Loucy (cell line): ENCODE results near the gene NAIF1.

Experiments used
- H2AFZ ChIP-seq: fragments of 200-600 bp; sonication (generic); 2 replicates; pipeline ENCODE4 v1.6.0; 2016; ENCODE audit warnings: antibody characterized with exemption, mild to moderate bottlenecking, low read length, moderate library complexity
- H3F3A ChIP-seq: fragments of 200-600 bp; 2 replicates; pipeline ENCODE4 v1.6.0; 2016; ENCODE audit warnings: antibody characterized with exemption, low read depth, mild to moderate bottlenecking
- H3K27me3 ChIP-seq: fragments of 200-600 bp; sonication (generic); 2 replicates; pipeline ENCODE4 v1.6.1; 2014; ENCODE audit warnings: low read length, mild to moderate bottlenecking; ENCODE audit not compliant: insufficient read depth, poor library complexity, severe bottlenecking
- H3K36me3 ChIP-seq: fragments of 200-600 bp; sonication (generic); 2 replicates; pipeline ENCODE4 v1.6.1; 2016; ENCODE audit warnings: low read length; ENCODE audit not compliant: insufficient read depth
- H3K4me1 ChIP-seq: fragments of 200-600 bp; sonication (generic); 2 replicates; pipeline ENCODE4 v1.5.1; 2014; ENCODE audit warnings: low read length, mild to moderate bottlenecking; ENCODE audit not compliant: insufficient read depth, poor library complexity, severe bottlenecking
- H3K4me2 ChIP-seq: fragments of 200-600 bp; sonication (generic); 2 replicates; pipeline ENCODE4 v1.6.0; 2014; ENCODE audit warnings: antibody characterized with exemption, low read length, low read depth, mild to moderate bottlenecking; ENCODE audit not compliant: poor library complexity, severe bottlenecking
- H3K4me3 ChIP-seq: fragments of 200-600 bp; sonication (generic); 2 replicates; pipeline ENCODE4 v1.5.1; 2014; ENCODE audit warnings: low read length, mild to moderate bottlenecking, mixed read lengths; ENCODE audit not compliant: poor library complexity, severe bottlenecking
- H3K79me2 ChIP-seq: fragments of 200-600 bp; sonication (generic); 2 replicates; pipeline ENCODE4 v1.6.1; 2014; ENCODE audit warnings: low read length; ENCODE audit not compliant: insufficient read depth
- H3K9ac ChIP-seq: fragments of 200-600 bp; sonication (generic); 2 replicates; pipeline ENCODE4 v1.6.0; 2014; ENCODE audit warnings: mild to moderate bottlenecking, low read depth, low read length, moderate library complexity; ENCODE audit not compliant: poor library complexity, severe bottlenecking
- H3K9me2 ChIP-seq: fragments of 200-600 bp; sonication (generic); replicated peaks from 2 replicates; pipeline ENCODE4 v1.6.1; 2016; ENCODE audit warnings: low read depth, low read length, mixed read lengths
- H3K9me3 ChIP-seq: fragments of 200-600 bp; sonication (generic); 2 replicates; pipeline ENCODE4 v1.6.1; 2014; ENCODE audit warnings: mild to moderate bottlenecking, antibody characterized with exemption, low read length, low read depth; ENCODE audit not compliant: insufficient read depth
- H4K20me1 ChIP-seq: fragments of 200-600 bp; sonication (generic); 2 replicates; pipeline ENCODE4 v1.6.0; 2014; ENCODE audit warnings: antibody characterized with exemption, low read length, mild to moderate bottlenecking; ENCODE audit not compliant: insufficient read depth, poor library complexity, severe bottlenecking
- CTCF ChIP-seq: fragments of 200-600 bp; sonication (generic); conservative IDR thresholded peaks from 2 replicates; pipeline ENCODE4 v1.5.1; 2014; ENCODE audit warnings: mild to moderate bottlenecking, antibody characterized with exemption, low read length
- EZH2phosphoT487 ChIP-seq: fragments of 200-600 bp; IDR thresholded peaks from 2 replicates; pipeline ENCODE4 v1.6.1; 2018; ENCODE audit warnings: antibody characterized with exemption, mild to moderate bottlenecking, moderate library complexity, borderline replicate concordance

The NAIF1 gene

GRCh38 chr9:128109050-128109709 lies 42.1 kb upstream of the NAIF1 start:
- no peaks in the 10 kb centered on the region for H4K20me1 ChIP-seq
- no peaks in the 10 kb centered on the region for H3K4me1 ChIP-seq
- H3K9ac ChIP-seq, result no peak overlapping the region
- no peaks in the 10 kb centered on the region for H3K9me3 ChIP-seq
- H3F3A ChIP-seq, result no peaks in the 10 kb centered on the region
- H3K4me3 ChIP-seq, result no peak overlapping the region
- peaks cover 45% of the 10 kb centered on the region; the same call in 1 of the 2 replicates for H3K36me3 ChIP-seq
- TF ChIP-seq CTCF, result no peak
- no peak for TF ChIP-seq EZH2phosphoT487
- H3K27me3 ChIP-seq, result no peaks in the 10 kb centered on the region
- H2AFZ ChIP-seq, result no peak overlapping the region
- no peak overlapping the region for H3K4me2 ChIP-seq
- no peaks in the 10 kb centered on the region for H3K9me2 ChIP-seq
- no peaks in the 10 kb centered on the region for H3K79me2 ChIP-seq

GRCh38 chr9:128108269-128109049 lies 41.3 kb upstream of the NAIF1 start:
- no peaks in the 10 kb centered on the region for H3K9me3 ChIP-seq
- no peaks in the 10 kb centered on the region for H3K27me3 ChIP-seq
- no peak overlapping the region for H3K4me2 ChIP-seq
- H3K79me2 ChIP-seq, result no peaks in the 10 kb centered on the region
- peaks cover 53% of the 10 kb centered on the region; the same call in 1 of the 2 replicates for H3K36me3 ChIP-seq
- H2AFZ ChIP-seq, result no peak overlapping the region
- TF ChIP-seq EZH2phosphoT487 (no peak), CTCF (no peak)
- H3K4me1 ChIP-seq, result no peaks in the 10 kb centered on the region
- H3K9ac ChIP-seq, result no peak overlapping the region
- H3K9me2 ChIP-seq, result no peaks in the 10 kb centered on the region
- no peaks in the 10 kb centered on the region for H3F3A ChIP-seq
- no peaks in the 10 kb centered on the region for H4K20me1 ChIP-seq
- no peak overlapping the region for H3K4me3 ChIP-seq

- no peaks in the 10 kb centered on the region for H3K79me2 ChIP-seq
- H3K36me3 ChIP-seq, result peaks cover 60% of the 10 kb centered on the region; the same call in 1 of the 2 replicates
- no peaks in the 10 kb centered on the region for H3K4me1 ChIP-seq
- no peaks in the 10 kb centered on the region for H3K27me3 ChIP-seq
- H3K4me3 ChIP-seq, result no peak overlapping the region
- no peak overlapping the region for H3K4me2 ChIP-seq
- H2AFZ ChIP-seq, result no peak overlapping the region
- no peaks in the 10 kb centered on the region for H3F3A ChIP-seq
- no peaks in the 10 kb centered on the region for H3K9me3 ChIP-seq
- H4K20me1 ChIP-seq, result no peaks in the 10 kb centered on the region
- H3K9ac ChIP-seq, result no peak overlapping the region
- H3K9me2 ChIP-seq, result no peaks in the 10 kb centered on the region
- TF ChIP-seq EZH2phosphoT487 (no peak), CTCF (no peak)
Observed at GRCh38 chr9:128107468-128108268, 40.5 kb upstream of the NAIF1 start.
